H1 (cell line): ENCODE measurements around the gene SNX19. TPM values are rescaled to one million over a fixed set of nuclear protein-coding genes. Genes with fewer than 3 reads are reported as not detected.

ENCODE experiments used
- CTBP2 ChIP-seq: IDR thresholded peaks from 2 replicates; pipeline ENCODE4 v1.7.0; 2011; ENCODE audit warnings: borderline replicate concordance, mild to moderate bottlenecking, moderate library complexity, mixed read lengths, low read length; ENCODE audit not compliant: insufficient read depth, insufficient read length
- KDM4A ChIP-seq: IDR thresholded peaks from one replicate; pipeline ENCODE4 v1.7.1; 2012; ENCODE audit warnings: low read depth, mild to moderate bottlenecking, moderate library complexity, low read length, inconsistent platforms; ENCODE audit not compliant: severe bottlenecking
- RBBP5 ChIP-seq: IDR thresholded peaks from 2 replicates; pipeline ENCODE4 v1.7.1; 2012; ENCODE audit warnings: low read depth, mild to moderate bottlenecking, inconsistent platforms, low read length, moderate library complexity, borderline replicate concordance
- TBP ChIP-seq: IDR thresholded peaks from 2 replicates; pipeline ENCODE4 v1.6.1; 2011; ENCODE audit warnings: low read depth, low read length, improper control_type of control experiment
- polyA plus RNA-seq, 7 experiments: library from polyadenylated mRNA; depleted of rRNA in 3 of 7; stranded (reverse) in 5 of 7; unstranded in 2 of 7; fragments of >200 nt in 5 of 7; fragments of 200-250 nt in 2 of 7; gene quantifications; 1 replicate in 5 of 7; 2 replicates in 1 of 7; 4 replicates in 1 of 7; pipeline versions ENCODE4 v1.2.1 to v1.2.3, GENCODE V29; 2011 to 2013; ENCODE audit warnings: missing spikeins in 2 of 7, mixed read lengths in 2 of 7
- total RNA-seq: library from RNA; stranded (reverse); fragmentation: NEBNext Ultra II Directional; extraction: Animal tissue kit (Norgen Biotek cat#: 25700); gene quantifications from 2 replicates; pipeline ENCODE4 v1.2.1, GENCODE V29; 2021

The SNX19 gene
- total and polyA plus RNA-seq, 2 of the 8 experiments (the other 6 are each of a cell fraction or from before 2014, with no cell fraction given), result 15.0 to 25.2 TPM

GRCh38 chr11:130874396-130874795, 41.9 kb downstream of the SNX19 start (continued):
- TF ChIP-seq CTBP2 (no peak), KDM4A (no peak), TBP (no peak), RBBP5 (no peak)
